GM19035 (cell line): ENCODE measurements around the gene MYBBP1A.

Experiments used
- ATAC-seq: cut with Tn5 transposase; IDR thresholded peaks from one replicate; pipeline ENCODE4 v1.9.1; 2021; ENCODE audit not compliant: unreplicated experiment

MYBBP1A gene

DNA sequence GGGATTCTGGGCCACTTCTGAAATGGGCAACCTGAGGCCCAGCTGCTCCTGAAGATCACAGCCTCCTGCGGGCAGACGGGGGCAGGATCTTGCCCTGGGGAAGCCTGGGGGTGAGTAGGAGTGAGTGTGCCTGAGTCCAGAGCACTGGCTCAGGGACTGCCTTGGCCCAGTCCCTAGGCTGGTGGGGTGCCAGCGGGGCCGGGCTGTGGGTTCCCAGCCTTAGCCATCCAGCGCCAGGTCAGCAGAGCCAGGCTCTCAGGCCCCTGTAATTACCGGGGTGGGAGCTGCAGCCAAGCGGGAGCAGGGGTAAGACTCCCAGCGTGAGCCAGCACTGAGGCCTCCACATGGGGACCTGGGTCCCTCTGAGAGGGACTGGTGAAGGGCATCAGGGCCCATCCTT lies 48.3 kb downstream of the MYBBP1A start:
- ATAC-seq = no peak

DNA sequence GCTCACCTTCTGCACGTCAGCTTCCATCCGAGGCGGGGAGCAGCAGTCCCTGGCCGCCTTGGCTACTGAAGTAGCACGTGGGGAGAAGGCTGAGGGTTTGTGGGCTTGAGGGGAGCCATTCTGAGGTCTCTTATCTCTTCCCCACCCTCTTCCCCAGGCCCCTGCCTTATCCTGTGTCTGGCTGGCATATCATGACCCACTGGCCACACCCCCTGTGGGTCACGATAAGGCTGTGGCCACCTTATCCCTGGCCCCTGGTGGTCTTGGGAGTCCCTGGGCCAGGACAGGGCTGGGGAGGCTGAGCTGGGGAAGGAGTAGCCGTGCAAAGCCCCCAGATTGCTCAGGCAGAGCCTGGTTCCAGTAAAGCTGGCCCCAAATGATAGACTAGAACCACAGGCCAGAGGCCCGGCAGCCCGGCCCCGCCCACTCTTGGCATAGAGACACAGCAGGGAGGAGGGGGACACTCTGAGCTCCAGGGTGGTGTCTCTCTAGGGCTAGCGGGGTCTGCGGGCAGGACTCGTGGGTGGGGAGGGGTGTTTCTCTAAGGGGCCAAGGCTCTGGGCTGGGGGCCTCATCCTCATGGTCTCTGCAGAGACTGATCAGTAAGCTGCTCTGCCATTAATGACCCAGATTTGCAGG lies 48.9 kb downstream of the MYBBP1A start:
- no peak for ATAC-seq

DNA sequence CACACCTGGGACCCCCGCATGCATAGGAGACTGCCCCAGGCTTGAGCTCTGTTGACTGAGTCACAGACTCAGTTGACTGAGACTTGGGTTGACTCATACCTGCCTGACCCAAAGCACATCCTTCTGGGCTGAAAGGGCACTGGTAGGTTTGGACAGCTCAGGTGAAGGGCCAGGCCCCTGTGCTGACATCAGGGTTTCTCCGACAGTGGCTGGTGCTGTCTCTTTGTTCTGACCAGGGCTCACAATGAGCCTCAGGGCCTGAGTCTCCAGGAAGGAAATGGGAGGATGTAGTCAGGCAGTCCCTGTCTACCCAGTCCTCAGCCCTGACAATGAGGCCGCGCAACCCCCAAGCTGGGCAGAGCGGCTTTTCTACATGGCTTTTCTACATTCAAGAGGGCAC lies 50.0 kb downstream of the MYBBP1A start:
- no peak for ATAC-seq

DNA sequence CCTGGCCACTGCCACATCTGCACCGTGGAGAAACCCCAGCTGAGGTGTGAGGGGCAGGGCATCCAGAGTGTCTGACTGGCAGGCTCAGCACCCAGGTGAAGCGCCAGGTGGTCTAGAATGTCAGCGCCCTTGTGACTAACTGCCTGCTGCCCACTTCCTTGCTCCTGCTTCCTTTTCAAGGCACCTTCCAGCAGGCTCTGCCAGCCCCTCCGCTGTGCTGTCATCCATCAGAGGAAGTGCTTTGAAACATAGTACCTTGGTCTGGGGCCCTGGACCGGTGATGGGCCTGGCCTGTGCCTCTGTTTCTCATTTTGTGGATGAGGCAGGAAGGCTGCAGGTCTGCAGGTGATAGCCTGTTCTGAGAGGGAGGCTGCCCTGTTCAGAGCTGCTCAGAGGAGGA lies 51.0 kb downstream of the MYBBP1A start:
- ATAC-seq = no peak

DNA sequence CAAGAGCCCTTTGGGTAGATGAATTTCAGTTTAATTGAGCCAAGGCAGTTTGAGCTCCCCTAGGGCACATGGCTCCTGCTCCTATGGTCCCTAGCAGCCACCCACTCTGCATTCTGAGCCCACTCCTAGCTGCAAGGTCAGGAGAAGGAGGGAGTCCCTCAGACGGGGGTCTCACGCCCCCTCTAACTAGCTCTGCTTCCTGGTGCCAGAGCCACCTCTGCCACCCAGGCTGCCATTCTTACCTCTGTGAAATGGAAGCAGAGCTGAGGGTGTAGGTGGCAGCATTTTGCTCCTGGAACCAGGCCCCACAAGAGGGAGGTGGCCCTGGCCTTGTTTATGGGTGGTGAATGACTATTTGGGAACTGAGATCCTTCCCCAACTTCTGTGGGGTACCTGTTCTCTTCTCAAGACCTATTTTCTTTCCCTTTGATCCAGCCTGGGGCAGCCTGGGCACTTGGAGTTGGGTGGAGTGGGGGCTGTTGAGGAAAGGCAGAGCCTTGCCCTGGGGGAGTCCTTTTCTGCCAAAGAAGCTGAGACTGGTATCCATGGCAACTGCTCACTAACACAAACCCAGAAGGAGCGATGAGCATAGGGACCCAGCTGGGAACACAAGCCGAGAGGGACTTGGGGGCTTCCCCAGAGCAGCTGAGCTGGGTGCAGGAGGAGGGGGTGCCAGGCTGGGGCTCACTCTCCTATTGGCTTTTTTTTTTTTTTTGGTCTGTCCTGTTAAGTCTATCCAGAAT lies 51.7 kb downstream of the MYBBP1A start:
- no peak for ATAC-seq

DNA sequence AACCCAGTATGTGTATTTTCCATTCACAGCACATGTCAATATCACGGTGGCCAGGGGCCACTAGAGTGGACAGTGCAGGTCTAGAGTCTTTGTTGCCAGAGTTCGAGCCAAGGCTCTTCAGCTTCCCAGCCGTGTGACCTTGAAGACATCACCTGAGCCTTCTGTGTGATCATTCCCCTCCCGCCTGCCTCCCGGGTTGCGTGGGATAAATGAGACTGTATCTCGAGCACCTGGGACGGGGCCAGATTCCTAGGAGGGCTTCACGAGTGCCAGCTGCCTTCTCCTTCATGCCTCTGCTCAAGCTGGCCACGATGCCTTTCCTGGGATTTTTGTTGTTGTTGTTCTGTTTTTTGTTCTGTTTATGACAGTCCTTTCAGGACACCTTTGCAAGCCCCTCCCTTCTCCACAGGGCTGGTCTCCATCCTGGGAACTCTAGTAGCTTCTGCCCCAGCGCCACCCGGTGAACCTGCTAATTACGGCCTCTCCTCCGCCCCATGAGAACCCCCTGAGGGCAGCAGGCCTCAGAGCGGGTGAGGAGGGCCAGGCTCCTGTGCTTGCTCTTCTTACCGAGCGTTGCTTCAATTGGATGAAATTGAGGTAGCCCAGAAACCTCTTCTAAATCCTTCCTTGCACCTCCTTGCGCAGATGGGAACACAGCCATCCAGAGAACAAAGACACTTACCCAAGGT lies 52.6 kb downstream of the MYBBP1A start:
- ATAC-seq = no peak

DNA sequence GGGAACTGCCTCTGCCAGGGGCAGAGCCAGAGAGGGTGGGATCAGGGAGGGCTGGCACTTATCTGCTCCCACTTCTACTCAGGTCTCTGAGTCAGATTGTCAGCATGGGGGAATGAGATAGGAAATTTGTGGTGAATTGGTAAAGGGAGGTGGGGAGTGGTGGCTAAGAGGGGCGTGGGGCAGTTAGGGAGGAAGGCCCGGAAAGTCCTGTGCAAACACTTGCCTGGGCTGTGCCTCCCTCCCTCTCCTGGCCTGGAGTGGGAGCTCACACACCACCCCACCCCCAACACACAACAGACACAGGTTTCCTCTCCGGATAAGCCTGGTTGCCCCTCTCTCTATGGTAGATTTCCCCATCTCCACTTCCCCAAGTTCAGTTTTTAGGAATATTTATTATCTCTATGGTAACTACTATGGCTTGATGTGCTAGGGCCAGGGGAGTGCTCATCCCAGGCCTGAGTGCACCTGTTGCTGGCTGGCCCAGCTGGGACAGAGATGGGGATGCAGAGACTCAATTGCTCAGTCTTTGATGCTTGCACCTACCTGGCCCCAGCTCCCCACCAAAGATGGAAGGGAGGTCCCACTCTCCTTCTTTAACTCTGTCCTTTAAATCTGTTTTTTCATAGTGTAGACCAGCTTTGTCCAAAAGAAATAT lies 53.8 kb downstream of the MYBBP1A start:
- ATAC-seq = no peak

DNA sequence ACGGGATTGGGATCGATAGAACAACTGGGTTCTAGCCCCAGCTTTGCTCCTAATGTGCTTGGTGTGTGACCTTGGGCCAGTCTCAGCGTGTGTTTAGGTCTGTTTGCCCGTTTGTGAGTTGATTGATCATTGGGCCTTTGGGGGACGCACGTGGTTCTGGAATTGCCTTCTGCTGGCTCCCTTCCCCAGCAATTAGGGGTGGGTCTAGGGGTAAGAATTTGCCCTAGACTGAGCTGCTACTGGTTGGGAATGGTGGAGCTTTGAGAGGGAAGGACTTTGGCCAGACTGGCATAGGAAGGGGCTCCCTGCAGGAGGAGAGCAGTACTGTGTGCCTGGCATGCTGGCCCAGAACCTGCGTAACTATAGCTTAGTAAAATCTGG lies 55.0 kb downstream of the MYBBP1A start:
- no peak for ATAC-seq

DNA sequence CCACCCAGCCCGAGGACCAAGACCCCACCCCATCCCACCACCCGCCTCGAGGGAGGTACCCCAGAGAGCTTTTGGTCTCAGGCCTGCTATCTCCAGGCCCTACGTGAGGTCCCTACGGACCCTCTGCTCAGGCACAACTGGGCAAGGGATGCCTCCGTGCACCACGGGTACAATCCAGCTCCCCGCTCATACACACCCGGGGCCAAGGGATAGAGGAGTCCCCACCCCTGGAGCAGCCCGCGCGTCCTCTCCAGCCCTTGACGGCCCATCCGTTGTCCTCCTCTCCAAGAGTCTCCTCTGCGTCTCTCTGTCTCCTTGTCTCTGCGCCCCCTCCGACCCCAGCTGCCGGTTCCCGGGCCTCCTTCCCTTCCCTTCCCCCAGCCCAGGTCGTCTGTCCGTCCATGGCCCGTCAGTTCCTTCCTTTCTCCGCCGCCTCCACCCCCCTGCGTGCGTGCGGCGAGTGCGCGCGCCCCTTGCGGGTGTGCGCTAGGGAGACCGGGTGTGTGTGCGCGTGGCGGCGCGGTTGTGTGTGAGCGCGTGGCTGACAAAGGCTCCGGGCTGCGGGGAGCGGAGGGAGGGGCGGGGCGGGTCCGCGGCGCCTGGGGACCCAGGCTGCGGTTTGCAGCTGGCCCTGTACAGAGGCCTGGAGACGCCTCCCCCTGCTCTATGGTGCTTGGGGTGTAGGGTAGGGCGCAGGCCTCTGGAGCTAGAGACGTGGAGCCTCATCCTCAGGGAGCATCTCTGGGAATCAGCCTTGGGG lies 55.6 kb downstream of the MYBBP1A start:
- no peak for ATAC-seq

DNA sequence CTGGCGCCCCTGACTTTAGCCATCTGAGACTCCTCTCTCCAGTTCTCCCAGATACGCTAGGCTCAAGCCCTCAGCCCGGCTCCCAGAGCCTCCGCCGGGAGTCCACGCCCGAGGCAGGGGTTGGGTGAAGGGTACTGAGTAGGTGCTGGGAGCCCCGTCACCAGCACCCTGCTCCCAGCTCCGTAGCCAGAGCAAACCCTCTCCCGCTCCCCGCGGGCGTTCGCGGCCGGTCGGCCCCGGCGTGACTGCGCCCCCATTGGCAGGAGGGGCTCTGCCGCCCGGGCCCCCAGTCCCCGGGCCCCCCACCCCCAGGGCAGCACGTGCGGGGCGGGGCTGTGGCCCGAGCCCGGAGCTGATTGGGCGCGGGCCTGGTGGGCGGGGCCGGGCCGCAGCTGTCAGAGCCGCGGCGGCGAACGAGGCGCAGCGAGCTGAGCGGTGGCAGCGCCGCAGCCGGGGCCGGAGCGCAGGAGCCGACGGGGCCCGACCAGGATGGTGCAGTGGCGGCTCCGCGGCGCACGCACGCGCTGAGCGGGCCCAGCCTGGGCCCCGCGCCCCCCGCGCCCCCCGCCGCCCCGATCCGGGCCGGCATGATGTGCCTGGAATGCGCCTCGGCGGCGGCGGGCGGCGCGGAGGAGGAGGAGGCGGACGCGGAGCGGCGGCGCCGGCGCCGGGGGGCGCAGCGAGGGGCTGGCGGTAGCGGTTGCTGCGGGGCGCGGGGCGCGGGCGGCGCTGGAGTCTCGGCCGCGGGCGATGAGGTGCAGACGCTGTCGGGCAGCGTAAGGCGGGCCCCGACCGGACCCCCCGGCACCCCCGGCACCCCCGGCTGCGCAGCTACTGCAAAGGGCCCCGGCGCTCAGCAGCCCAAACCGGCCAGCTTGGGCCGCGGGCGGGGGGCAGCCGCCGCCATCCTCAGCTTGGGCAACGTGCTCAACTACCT lies 56.5 kb downstream of the MYBBP1A start, which contains the start of gene SPNS2:
TSS of gene SPNS2 (plus strand) at position 421 of the 937 bp plus-strand sequence. CDS start at position 588, 167 bp downstream.
- ATAC-seq = no peak

DNA sequence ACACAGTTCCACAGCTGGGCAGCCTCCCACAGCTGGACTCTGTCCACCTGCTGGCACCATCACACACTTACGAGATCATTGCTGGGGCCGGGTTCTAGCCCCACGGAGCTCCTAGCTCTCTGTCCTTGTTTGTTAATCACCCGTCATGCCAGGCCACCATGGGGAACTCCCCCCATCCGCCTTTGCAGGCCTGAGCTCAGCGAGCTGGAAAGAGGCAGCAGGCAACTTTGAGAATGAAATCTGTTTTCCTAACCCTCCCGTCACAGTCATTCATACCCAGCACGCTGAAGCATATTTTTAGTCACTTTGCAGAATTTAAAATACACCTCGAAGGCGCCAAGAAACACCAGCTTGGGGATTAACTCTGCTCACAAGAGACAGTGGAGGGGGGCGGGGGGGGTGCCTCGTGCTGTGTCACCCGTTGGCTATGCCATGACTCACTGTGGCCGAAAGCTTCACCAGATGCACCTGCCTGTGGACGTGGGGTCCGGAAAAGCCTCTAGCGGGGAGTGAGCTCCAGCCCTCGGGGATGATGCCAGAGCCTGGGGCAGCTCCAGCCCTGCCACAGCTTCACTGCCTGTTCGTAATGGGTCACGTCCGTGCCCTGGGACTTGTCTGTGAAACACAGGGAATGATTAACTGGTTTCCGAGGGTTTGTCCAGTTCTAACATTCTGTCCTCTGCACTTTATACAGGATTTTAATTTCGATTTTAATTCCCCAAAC lies 57.9 kb downstream of the MYBBP1A start:
- no peak for ATAC-seq

DNA sequence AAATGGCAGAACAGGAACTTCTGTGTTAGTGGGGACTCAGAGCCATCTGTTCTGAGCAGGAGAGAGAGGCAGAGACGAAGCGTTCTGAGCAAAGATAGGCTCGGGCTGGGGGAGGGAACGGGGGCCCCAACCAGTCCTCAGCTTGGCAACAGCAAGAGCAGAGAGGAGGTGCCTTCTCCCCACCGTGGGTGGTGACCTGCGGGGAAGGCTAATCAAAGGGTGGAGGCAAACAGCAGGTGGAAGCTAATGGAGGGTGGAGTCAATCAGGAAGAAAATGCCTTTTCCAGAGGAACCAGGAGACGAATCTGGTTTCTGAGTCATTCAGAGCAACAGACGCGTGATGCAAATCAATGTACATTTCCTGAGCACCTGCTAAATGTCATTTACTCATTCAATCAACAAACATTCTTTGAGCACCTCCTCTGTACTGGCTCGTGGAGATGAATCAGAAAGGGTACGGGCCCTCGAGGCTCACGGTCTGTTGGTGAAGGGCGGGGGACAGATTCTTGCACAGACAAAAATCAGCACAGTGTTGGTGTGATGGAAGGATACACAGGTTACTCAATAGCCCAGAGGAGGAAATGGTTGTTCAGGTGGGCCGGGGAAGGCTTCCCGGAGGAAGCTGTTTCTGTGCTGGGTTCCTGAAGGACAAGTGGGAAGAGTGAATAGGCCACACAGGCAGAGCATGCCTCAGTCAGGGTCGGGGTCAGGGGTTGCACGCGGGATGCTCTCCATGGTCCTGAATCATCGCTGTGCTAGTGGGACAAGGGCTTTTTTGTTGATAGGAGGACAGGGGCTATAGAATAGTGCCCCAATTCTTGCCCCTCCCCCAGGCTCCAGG lies 62.2 kb downstream of the MYBBP1A start:
- no peak for ATAC-seq

DNA sequence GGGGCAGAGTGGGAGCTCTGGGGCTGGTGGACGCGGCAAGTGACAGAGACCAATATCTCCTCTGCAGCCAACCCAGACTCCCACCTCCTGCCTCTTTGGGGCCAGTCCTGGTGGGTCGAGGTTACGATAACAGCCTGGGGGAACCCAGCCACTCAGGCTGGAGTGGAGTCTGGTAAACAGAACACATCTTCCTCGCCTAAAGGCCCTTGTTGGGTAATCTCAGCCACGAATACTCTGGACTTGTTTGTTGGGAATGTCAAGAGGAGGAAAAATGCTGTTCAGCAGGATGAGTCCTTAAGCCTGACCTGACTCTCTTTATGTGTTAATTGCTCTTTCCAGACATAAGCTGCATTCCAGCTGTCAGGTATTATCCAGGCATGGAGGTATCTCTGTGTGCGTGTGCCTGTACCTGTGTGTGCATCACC lies 64.5 kb downstream of the MYBBP1A start:
- ATAC-seq = no peak

DNA sequence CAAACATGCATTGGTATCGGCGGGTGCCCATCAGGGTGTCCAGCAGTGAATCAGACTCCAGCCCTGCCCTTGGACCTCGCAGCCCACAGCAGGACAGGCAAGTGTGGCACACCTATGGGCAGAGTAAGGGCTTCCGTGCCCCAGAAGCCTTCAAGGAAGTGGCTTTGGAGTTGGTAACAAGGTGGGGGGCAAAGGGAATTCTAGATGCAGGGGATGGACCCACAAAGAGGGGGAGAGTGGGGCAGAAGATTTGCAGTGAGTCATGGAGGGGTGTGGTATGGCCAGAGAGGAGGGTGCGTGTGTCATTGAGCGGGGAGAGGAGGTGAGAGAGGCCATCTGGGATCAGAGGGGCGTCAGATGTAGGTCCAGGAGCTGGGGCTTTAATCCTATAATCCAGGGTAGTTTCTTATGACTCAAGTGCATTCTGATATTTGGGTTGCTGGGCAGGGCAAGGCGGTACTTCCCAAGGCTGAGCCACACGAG lies 65.0 kb downstream of the MYBBP1A start:
- ATAC-seq = no peak

DNA sequence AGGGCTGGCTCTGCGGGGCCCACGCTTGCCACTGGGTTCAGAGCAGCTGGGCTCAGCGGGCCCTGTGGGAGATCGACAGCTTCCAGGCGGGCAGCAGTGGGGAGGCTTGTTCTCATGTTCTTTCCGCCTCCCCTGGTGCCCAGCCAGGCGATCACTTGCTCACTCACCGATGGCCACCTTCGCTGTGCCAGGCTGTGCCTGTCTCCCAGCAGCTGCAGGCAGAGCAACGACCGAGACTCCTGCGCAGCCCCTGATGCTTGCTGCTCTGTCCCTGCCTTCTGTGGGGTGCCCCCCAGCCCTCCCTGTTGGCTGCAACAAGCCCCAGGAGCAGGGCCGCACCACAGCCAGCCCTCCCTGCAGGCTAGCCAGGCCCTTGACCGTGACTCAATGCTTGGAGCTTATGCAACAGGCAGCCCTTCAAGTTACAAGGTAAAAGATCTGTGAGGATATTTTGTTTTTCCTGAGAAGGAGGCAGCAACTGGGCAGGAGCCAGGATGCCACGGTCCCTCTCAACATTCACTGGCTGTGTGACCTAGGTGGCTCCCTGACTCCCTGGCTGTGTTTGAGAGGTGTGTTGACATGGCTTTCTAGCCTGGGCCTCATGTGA lies 66.1 kb downstream of the MYBBP1A start:
- no peak for ATAC-seq
